T47D (cell line): ENCODE data around the gene NRDE2.
"Not testable (repeated sequence)": the region's sequence is repeated elsewhere in the genome, so short reads cannot be mapped to it uniquely, and the experiment has no call there.

Experiments used
- DNase-seq, 2 experiments: peaks; one replicate each; pipeline versions ENCODE4 v3.0.0 to v3.0.0-alpha.2; 2011 to 2012; ENCODE audit warnings: low read depth in 1 of 2, low spot score in 1 of 2
- JUND ChIP-seq: IDR thresholded peaks from 2 replicates; pipeline ENCODE4 v1.6.1; 2012; ENCODE audit warnings: low read depth
- in situ Hi-C: cut with HindIII; loops from 2 replicates; pipeline ENCODE4 v1.10.0; 2016; ENCODE audit warnings: low sequenced_read_pairs, low pct_unique_long_range_greater_than_20kb

NRDE2 gene

DNA sequence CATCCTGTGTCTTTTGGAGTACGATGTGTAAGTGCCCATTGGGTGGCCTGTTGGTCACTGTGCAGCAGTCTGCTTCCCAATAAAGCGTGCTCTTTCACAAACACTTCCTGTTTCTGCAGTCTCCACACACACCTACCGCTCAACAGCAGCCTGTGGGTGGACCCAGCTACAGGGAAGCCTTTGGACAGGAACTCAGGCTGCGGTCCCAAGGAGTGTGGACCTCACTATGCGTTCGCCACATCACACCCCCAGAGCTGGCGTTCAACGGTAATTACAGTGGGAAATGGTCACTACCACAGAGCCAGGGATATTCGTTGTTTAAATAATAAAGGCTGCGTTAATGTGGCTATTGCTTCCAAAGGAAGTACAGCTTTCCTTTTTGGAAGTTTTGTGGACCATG lies 59.2 kb downstream of the NRDE2 start:
- no peak for DNase-seq
- in situ Hi-C loops, result no loop called here
- TF ChIP-seq JUND, result no peak

DNA sequence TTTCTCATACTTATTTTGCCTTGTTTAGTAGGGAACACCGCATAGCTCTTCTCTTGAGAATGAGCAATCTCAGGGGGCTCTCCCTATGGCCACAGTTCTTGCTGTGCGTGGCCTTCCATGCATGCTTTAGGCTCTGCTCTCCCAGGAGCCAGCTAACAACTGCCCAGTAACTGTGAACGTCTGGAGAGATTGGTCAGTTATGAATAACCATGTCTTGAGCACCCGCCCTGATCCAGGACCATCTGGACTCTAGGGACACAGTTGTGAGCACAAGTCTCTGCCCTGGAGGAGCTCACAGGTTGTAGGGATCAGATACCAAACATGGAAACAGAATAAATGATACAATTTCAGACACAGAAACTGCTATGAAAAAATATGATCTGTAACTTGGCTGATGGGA lies 63.3 kb downstream of the NRDE2 start:
- no peak for TF ChIP-seq JUND
- in situ Hi-C loops, result no loop called here
- no peak for DNase-seq

DNA sequence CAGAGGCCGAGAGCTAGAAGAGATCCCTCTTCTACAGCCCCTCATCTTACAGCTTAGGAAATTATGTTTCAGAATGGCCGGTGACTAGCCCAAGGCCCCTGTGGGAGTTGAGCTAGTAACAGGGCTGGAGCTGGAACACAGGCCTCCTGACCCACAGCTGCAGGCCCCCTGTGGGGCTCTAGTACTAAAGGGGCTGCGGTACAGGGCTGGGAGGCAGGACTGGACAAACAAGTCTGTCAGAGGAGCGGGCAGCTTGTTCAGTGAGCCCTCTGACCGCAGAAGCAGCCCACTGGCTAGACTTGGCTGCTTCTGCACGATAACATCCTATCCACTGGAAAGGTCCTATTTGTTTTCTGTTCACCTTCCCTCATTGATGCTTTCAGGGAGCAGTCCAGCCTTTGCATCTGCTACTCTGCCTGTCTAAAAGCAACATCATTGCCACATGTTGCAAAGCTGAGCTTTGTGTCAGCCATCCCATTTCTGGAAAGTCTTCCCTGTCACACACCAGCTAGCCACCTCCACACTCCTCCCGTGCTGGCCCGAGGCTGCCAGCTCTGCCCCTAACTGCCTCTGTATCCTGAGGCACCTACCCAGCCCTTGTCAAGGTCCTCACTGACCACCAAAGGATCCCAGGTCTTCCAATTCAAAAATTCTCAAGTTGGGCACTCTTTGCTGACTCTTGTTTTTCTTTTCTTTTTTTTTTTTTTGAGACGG lies 65.1 kb downstream of the NRDE2 start:
- TF ChIP-seq JUND, result no peak
- in situ Hi-C loops, result no loop called here
- DNase-seq, result no peak

DNA sequence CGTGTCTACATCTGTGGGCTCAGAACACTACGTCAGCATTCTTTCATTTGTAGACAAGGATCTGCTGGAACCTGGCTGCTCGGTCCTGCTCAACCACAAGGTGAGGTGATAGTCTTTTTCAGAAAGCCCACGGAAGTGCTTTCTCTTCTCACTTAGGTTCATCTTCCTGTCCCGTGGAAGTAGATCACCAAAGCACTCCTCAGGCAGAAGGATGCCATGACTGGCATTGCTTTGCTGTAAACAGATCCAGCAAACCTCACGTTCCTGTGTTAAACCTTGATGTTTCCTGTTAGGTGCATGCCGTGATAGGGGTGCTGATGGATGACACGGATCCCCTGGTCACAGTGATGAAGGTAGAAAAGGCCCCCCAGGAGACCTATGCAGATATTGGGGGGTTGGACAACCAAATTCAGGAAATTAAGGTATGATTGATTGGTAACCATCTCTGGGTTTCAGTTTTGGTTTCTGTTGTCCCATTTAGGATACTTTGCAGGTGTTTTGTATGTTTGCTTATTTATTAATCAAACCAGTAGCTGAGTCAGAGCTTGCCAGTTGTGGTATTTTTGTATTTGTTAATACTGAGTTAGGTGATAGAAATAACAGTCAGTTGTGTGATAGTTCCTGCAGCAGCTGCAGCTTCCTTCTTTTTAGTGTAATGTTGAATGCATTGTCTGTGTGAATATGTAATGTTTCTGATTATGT lies 67.8 kb downstream of the NRDE2 start:
- no peak for TF ChIP-seq JUND
- in situ Hi-C loops, result no loop called here

DNA sequence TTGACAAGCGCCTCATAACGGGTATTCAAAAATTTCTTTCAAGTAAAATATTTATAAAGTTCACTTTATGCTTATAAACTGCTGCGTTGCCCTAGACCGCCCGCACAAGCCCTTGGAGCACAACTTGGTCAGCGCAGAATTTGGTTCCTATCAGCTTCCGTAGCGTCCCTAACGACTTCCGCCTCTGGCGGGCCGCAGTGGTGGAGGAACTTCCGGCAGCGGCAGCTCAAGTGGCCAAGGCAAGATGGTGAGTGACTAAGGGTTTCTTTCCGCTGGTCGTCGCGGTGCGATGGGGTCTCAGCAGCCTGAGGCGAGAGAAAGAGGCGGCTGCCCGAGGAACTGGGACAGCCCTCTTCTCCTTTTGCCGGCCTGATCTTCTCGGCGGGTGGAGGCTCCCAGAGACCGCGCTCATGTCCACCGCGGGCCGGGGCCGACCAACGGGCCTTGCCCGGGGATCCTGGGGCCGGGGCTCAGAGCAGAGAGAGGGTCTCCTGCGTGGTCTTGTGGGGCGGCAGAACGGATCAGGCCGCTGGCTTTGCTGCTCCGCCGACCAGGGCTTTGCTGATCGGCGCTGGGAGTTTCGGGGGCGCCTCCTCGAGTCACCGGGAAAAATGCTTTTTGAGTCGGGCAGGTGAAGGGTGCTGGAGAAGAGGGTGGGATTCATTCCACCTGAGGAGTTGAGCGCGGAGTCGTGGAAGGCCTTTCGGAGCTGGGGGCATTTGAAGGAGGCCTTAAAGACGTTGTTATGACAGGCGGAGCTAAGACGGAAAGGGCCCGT lies 75.2 kb downstream of the NRDE2 start, which contains the start of gene PSMC1:
Gene PSMC1, plus strand, starts transcription at position 200 of the 778 bp plus-strand sequence. Its CDS starts 45 bp downstream, at position 245.
- DNase-seq, result peak; percentile 85 to 95
- no peak for TF ChIP-seq JUND
- in situ Hi-C loops, result no loop called here

More for the DNA sequence above, 67.8 kb downstream of the NRDE2 start:
- no peak for DNase-seq

DNA sequence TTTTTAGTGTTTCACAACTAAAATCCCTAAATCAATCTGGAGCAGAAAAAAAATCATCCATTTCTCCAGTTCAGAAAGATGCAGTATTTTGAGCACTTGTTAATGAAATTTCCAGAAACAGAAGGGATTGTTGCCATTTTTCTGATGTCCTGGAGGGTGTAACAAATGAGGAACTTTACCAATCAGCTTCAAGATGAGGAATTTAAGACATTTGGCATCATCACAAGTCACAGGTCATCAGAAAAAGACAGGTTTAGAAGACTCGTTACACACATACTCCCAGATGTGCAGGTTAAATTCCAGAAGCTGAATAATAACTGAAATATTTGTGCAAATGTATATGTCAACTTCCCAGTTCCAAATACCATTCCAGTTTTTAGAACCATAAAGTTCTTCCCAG lies 75.9 kb downstream of the NRDE2 start:
- no peak for DNase-seq
- in situ Hi-C loops, result no loop called here
- no peak for TF ChIP-seq JUND

DNA sequence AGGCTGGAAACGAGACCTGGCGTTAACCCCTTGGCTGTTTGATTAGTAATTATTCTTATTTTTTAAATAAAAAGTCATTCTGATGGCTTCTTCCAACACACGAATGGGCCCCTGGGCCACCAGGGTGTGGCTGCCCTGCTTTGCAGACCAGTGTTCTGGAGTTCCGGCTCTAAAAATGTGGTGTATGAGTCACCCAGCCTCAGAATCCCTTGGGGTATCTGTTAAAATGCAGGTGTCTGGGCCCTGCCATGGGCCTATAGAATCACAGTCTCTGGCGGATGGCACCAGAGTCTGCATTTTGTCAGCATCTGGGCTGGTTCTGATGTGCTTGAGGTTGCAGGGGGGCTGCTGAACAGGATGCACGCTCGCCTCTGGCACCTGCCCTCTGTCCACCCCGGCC lies 77.9 kb downstream of the NRDE2 start:
- DNase-seq, result no peak
- in situ Hi-C loops, result no loop called here
- TF ChIP-seq JUND, result no peak

DNA sequence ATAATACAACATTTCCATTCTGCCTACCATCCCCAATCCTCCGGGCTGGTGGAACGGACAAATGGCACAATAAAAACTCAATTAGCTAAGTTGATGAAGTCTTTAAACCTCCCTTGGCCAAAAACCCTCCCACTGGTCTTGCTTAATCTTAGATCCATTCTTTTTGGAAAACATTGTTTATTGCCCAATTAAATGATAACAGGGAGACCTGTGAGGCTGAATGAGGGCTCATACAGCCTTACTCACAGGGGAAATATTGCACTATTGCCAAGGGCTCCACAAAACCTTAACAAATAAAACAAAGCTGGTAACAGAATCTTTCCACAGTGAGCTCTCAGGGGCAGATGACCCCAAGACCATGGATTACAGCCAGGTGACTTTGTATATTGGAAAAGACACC lies 83.1 kb downstream of the NRDE2 start:
- in situ Hi-C loops, result no loop called here
- no peak for DNase-seq
- no peak for TF ChIP-seq JUND

DNA sequence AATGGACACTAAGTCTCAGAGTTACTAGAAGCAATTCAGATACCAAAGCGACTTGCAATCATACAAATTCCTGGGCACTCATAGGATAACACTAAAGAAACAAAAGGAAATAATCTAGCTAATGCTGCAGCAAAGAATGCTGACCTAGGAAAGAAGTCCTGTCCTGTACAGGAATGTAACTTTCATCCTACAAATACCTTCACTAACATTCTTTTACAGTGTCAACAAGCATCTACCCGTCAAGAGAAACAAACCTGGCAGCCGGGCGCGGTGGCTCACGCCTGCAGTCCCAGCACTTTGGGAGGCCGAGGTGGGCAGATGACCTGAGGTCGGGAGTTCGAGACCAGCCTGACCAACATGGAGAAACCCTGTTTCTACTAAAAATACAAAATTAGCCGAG lies 84.3 kb downstream of the NRDE2 start:
- in situ Hi-C loops, result not testable (repeated sequence)
- peak in 1 of 2 experiments; percentile 54 for DNase-seq

DNA sequence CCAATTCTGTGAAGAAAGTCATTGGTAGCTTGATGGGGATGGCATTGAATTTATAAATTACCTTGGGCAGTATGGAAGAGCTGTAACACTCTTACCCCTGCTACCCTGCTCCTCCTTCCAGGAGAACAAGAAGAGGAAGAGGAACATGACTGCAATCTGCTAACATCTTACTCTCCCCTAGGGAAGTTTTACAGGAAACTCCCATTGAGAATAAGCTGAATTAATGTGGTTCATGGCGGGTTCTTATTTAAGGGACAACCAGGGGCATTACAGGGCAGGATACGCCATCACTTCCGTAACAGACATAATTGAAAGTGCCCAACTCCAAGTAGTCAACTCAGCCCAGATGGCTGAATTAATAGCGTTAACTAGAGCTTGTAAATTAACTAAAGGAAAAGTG lies 84.8 kb downstream of the NRDE2 start:
- in situ Hi-C loops, result no loop called here
- DNase-seq, result no peak
- TF ChIP-seq JUND, result no peak

DNA sequence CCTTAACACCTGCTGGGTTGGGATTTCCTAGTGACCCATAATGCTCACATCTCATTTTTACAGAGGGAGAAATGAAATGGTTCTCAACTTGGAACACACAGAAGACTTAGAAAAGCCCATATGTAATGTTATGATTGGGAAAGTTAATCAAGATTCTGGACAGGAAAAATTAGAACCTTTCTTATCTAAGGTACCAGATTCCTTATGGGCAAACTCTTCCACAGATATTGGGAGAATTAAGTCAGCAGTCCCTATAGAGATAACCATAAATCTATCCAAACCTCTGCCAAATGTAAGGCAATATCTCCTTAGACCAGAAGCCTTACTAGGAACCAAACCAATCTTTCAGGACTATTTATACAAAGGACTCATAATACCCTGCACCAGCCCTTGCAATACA lies 89.3 kb downstream of the NRDE2 start:
- TF ChIP-seq JUND, result no peak
- no peak for DNase-seq
- in situ Hi-C loops, result no loop called here

DNA sequence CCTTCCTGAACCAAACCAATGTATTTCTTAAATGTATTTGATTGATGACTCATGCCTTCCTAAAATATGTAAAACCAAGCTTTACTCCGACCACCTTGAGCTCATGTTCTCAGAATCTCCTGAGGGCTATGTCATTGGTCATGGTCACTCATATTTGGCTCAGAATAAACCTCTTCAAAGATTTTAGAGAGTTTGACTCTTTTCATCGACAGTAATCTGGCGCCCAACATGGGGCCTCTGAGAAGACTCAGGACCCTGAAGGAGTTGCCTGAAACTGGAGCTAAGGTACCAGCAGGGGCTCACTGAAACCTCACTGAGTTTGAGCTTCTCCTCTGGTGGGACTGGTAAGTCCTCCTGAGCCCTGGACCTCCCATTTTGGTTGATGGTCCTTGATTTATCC lies 92.6 kb downstream of the NRDE2 start:
- peak in 1 of 2 experiments; percentile 37 for DNase-seq
- no peak for TF ChIP-seq JUND
- in situ Hi-C loops, result no loop called here
